Pancreas (tissue), 10 donors: Measurements from ENCODE around the gene GRIK3. TPM values are rescaled to one million over a fixed set of nuclear protein-coding genes. Genes with fewer than 3 reads are reported as not detected.

ENCODE experiments used
- ATAC-seq, 4 donors: fragments of 200-7000 bp; cut with Tn5 transposase; one replicate each; pipeline versions ENCODE4 v1.8.0 to v1.9.1; 2020; ENCODE audit warnings: mild to moderate bottlenecking in 4 of 4, moderate library complexity in 4 of 4
- DNase-seq, 6 donors: peaks; one replicate each; pipeline ENCODE4 v3.0.0-alpha.2; 2020
- FAIRE-seq: peaks from 2 replicates; lab custom pipeline; 2012; peaks lifted over from hg19 to GRCh38; lab: Jason Lieb, UNC
- H3K27ac ChIP-seq, 4 donors: fragments of 200-600 bp; sonication (generic); 1 replicate in 3 of 4; 2 replicates in 1 of 4; pipeline versions ENCODE4 v1.5.0 to v1.8.0; 2020
- H3K27me3 ChIP-seq, 4 donors: fragments of 200-600 bp; one replicate each; pipeline ENCODE4 v1.8.0; 2021
- H3K36me3 ChIP-seq, 3 donors: fragments of 200-600 bp; sonication (generic) in 1 of 3; one replicate each; pipeline versions ENCODE4 v1.5.0 to v1.8.0; 2020 to 2021
- H3K4me1 ChIP-seq, 3 donors: fragments of 200-600 bp; one replicate each; pipeline ENCODE4 v1.8.0; 2021
- H3K4me3 ChIP-seq, 4 donors: fragments of 200-600 bp; sonication (generic) in 2 of 4; one replicate each; pipeline versions ENCODE4 v1.5.0 to v1.8.0; 2020 to 2021
- H3K9me3 ChIP-seq, 4 donors: fragments of 200-600 bp; one replicate each; pipeline ENCODE4 v1.8.0; 2021
- CTCF ChIP-seq, 4 donors: fragments of 200-600 bp; sonication (generic) in 3 of 4; IDR thresholded peaks; one replicate each; pipeline versions ENCODE4 v1.5.0 to v1.8.0; 2021; ENCODE audit warnings: antibody characterized with exemption in 4 of 4
- WGBS, 2 donors: extraction: QIAGEN DNeasy Blood & Tissue Kit; methylation state at CpG; one replicate each; pipeline ENCODE4 v1.1.7; 2013; 5-methylcytosine and 5-hydroxymethylcytosine counted together
- intact Hi-C, 3 donors: fragments of 100-400 bp; cut with DNase I; formaldehyde crosslinking; loops; one replicate each; pipeline versions ENCODE4 v1.11.1 to v1.14.2; 2022
- polyA plus RNA-seq, 2 donors: library from polyadenylated mRNA; stranded (reverse); fragments of 200-250 nt; gene quantifications; one replicate each; pipeline ENCODE4 v1.2.3, GENCODE V29; 2013
- total RNA-seq, 6 donors: library from RNA; stranded (reverse); fragmentation: NEBNext Ultra II Directional in 4 of 6; extraction: Animal tissue kit (Norgen Biotek cat#: 25700) in 4 of 6; gene quantifications; one replicate each; pipeline versions ENCODE4 v1.2.1 to v1.2.4, GENCODE V29; 2021 to 2023
- donor health status: healthy with polysubstance abuse.
- donor health status: DM: no; HTN: no; CAD: no; lungs with moderate emphysema.
- donor health status: DM: no; HTN: no; CAD: no.
- donor health status: control.
- donor health status: control.
- donor health status: Bipolar disorder and iron deficiency.
- donor health status: DM: yes; HTN: yes; CAD: no.
- donor health status: DM: no; HTN: no; CAD: no.
- donor health status: DM: no; HTN: no; CAD: no.
- donor health status: DM: yes; HTN: yes; CAD: no.

GRIK3 gene
- total and polyA plus RNA-seq, 8 donors: 0.08 to 0.47 (median 0.23) TPM

GRCh38 chr1:37058424-37058988, 24.2 kb upstream of the GRIK3 start:
- Histone ChIP-seq H3K4me3 (no peak overlapping the region), H3K27me3 (no peaks in the 10 kb centered on the region), H3K27ac (no peak overlapping the region), H3K36me3 (no peaks in the 10 kb centered on the region), H3K9me3 (no peaks in the 10 kb centered on the region), H3K4me1 (no peaks in the 10 kb centered on the region)
- ATAC-seq: no peak
- WGBS, 2 donors: 68 to 77% methylated on average over 5 of the region's 5 CpGs
- FAIRE-seq: no peak
- DNase-seq: no peak
- no peak for TF ChIP-seq CTCF (IDR thresholded peaks at IDR 0.05)
- intact Hi-C loops: no loop called here

DNA sequence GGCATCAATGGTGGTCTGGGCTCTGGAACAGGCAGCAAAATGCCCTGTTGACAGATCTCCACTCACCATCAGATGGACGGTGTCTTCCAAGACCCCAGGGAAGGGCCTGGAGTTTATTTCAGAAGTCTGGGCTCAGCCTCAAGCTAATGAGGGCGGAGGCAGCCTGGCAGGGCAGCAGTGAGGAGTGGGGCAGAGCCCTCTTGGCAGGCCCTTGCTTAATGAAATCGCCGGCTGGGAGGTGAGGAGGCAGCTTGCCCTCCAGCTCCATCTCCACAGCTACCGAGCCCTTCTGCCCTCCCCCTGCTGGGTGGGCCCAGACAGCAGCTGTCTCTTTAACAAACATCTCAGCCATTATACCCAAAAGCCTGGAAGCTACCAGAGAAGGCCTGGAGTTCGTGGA, 22.0 kb upstream of the GRIK3 start:
- H3K27me3 ChIP-seq: no peaks in the 10 kb centered on the region
- no peak overlapping the region for H3K4me3 ChIP-seq
- 43 to 52% methylated on average over 6 of the region's 6 CpGs for WGBS, 2 donors
- H3K9me3 ChIP-seq: no peaks in the 10 kb centered on the region
- intact Hi-C loops: no loop called here
- no peak for TF ChIP-seq CTCF (IDR thresholded peaks at IDR 0.05)
- H3K36me3 ChIP-seq: no peaks in the 10 kb centered on the region
- H3K27ac ChIP-seq: no peak overlapping the region
- DNase-seq (no peak), FAIRE-seq (no peak), ATAC-seq (no peak)
- no peaks in the 10 kb centered on the region for H3K4me1 ChIP-seq

DNA sequence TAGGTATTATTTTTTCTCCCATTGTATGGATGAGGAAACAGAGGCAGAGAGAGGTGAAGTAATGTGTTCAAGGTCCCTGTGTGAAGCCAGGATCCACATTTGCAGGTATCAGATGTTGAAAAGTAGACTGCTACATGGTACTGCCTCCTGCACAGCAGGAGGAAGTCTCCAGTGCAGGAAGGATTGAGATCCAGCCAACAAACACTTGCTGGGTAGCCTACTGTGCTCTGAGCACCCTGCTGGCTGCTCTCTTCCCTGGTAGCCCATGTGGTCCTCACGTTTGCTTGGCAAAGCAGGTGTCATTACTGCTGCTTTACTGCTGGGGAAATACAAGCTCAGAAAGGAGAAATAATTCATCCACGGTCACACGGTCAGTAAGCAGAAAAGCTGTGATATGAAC, 21.3 kb upstream of the GRIK3 start:
- no peak for ATAC-seq
- WGBS, 2 donors: 48 to 63% methylated on average over 3 of the region's 3 CpGs
- intact Hi-C loops: no loop called here
- no peak overlapping the region for H3K4me3 ChIP-seq
- FAIRE-seq: no peak
- no peak for TF ChIP-seq CTCF (IDR thresholded peaks at IDR 0.05)
- H3K27ac ChIP-seq: no peak overlapping the region
- H3K9me3 ChIP-seq: no peaks in the 10 kb centered on the region
- H3K4me1 ChIP-seq: no peaks in the 10 kb centered on the region
- no peaks in the 10 kb centered on the region for H3K36me3 ChIP-seq
- no peaks in the 10 kb centered on the region for H3K27me3 ChIP-seq
- no peak for DNase-seq

DNA sequence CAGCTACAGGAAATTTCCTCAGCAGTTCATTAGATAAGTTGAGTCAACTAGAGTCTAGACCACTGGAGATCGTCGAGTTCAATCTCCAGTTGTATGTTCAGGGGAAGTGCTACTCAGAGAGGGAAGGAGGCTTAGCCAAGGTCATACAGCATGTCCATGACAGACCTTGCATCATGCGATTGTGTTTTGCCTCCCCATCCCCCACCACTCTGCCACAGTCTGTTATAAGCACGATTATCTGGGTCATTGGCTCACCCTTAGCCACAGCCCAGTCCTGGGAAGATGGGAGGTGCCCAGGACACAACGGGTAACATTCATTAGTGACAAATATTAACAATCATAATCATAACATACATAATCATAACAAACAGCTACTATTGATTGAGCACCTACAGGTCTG, 18.9 kb upstream of the GRIK3 start:
- WGBS, 2 donors: 49 to 63% methylated on average over 5 of the region's 5 CpGs

More for the DNA sequence above, 18.9 kb upstream of the GRIK3 start:
- ATAC-seq: no peak
- no peak for TF ChIP-seq CTCF (IDR thresholded peaks at IDR 0.05)
- Histone ChIP-seq H3K4me1 (no peaks in the 10 kb centered on the region), H3K4me3 (no peak overlapping the region), H3K27me3 (no peaks in the 10 kb centered on the region), H3K36me3 (no peaks in the 10 kb centered on the region), H3K27ac (no peak overlapping the region), H3K9me3 (no peaks in the 10 kb centered on the region)
- DNase-seq: no peak
- FAIRE-seq: no peak
- intact Hi-C loops: no loop called here
